Putamen (tissue), 1 donor: ENCODE measurements around the gene ANO2.
"Not testable (repeated sequence)": the region's sequence is repeated elsewhere in the genome, so short reads cannot be mapped to it uniquely, and the experiment has no call there.

ENCODE experiments used
- DNase-seq: peaks from one replicate; pipeline ENCODE4 v3.0.0-alpha.2; 2016; ENCODE audit warnings: low spot score

Gene ANO2

DNA sequence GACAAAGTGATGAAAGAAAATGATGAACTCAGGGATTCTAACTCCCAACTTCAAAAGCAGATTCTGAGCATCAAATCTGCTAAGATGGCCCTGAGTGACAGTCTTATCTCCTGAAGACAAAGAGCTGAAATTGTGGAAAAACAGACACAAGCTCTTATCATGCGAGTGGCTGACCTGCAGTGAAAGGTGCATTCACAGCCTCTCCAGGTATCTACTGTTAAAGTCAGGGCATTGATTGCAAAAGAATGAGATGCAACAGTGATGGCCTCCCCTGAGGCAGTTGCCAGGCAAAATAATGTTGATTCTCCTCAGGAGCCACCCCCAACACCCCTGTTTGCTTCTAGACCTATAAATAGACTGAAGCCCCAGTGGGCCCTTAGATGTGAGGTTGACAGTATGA lies 126.2 kb downstream of the ANO2 start:
- DNase-seq, result not testable (repeated sequence)

DNA sequence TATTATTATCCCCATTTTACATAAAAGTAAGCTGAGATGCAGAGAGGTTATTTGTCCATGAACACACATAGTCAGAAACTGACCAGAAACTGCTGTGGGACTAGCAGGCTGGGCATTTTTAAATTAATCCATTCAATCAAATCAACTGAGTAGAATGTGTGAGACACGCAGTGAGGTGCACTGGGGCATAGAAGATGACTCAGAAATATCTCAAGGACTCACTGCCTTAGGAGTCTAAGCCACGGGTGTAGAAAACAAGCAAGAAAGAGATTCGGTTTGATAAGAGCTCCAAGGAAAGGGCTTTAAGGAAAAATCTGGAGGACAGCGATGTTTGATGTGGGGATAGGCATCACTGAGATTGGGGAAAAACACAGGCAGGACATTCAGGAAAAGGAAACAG lies 127.8 kb downstream of the ANO2 start:
- no peak for DNase-seq

DNA sequence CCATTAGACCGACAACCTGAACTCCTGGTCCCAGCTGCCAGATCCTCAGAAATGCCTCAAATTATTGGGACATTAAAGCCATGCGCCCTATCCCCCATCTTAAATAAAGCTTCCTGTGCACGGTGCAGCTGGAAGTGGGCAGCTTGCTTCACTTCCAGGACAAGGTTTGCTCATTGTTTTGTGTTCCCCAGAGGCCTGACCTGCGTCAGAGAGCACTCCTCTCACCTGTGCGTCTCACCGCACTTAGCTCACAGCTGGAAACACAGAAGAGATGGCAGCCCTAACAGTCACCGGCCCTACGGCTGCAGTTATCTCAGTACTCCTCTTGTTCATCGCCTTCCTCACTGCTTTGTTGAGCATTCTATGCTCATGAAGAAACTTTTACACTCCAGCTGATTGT lies 135.5 kb downstream of the ANO2 start:
- no peak for DNase-seq

DNA sequence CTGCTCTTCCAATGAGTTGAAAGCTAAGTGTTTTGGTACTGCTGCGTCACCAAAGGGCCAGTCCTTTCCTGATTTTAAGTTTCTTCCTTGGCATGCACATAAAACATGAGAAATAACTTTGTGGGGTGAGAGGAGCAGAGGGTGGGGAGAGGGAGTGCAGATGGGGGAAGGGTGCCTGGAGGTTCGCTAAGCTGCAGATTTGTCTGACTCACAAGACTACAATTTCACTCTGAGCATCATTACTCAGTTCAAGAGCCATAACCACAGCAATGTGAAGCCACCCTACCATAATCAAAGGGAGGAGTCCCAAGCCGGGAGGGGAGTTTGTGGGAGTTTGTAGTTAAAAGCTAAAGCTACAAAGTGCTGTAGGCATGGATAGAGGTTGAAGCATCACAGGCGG lies 136.1 kb downstream of the ANO2 start:
- DNase-seq, result no peak

DNA sequence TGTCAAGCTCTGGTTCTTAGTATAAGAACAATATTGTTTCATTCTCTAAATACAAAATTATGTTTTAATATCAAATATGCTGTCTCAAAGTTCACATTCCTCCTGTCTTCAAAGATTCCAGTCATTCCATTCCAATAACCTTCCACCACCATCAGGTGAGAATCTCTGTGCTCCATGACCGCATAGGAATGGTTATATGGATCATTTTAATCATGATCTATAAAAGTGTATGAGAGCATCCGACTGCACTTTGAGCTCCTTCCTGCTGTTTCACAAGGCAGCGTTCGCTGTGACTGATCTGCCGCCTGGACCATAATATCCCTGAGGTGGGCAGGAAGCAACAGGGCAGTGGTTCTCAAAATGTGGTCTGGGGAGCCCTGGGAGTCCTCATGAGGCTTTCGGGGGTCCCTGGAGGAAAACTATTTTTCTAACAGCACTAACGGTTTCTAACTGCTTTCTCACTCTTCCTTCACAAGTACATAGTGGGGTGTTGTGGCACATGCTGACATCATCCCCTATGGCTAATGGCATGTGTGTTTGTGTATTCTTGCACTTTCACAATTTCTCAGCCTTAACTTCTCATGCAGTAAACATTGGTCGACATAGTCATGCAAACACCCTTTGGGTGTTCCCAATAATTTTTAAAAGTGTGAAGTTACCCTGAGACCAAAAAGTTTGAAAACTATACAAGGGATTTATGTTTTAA lies 137.4 kb downstream of the ANO2 start:
- no peak for DNase-seq

DNA sequence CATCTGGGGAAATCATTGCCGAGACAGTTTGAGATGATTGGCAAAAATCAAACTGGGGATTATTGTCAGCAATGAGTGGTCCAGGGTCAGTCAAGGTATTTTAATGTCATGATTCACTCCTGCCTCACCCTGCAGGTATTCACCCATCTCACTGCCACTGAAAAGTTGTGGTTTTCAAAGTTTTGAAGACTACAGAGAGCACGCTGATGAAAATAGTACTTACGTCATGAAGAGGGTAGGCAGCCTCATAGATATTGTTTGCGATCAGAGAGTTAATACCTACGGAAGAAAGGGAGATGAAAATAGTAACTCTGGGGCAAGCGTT lies 138.0 kb downstream of the ANO2 start:
- DNase-seq, result no peak

DNA sequence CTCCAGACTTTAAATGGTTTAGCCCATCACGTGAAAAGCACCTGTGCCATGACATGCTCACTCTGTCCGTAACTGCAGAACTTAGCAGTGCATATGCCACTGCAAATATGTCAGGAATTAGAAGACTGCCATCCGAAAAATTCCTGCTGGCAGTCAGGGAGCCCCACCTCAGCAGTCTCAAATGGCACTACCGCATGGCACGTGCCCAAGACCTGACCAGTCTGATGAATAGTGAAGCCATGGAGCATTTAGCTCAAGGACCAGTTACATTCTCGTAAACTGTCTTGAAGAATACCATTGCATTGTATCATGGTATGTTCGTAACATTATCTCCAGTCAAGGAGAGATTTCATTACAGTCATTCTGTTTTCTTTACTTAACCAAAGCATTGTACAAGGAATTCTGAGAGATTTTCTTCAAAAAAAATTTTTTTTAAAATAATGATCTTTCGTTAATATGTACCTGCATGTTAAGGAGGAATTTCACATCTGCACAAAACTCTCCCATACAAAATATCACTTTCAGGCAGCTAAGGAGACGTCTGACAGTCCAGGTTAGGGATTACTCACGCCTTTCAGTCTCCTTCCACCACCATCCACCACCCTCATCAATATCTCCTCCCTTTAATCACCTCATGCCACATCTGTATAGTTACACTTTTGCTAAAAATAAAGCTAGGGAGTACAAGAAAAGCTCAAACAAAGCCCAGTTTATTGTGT lies 138.5 kb downstream of the ANO2 start:
- no peak for DNase-seq

DNA sequence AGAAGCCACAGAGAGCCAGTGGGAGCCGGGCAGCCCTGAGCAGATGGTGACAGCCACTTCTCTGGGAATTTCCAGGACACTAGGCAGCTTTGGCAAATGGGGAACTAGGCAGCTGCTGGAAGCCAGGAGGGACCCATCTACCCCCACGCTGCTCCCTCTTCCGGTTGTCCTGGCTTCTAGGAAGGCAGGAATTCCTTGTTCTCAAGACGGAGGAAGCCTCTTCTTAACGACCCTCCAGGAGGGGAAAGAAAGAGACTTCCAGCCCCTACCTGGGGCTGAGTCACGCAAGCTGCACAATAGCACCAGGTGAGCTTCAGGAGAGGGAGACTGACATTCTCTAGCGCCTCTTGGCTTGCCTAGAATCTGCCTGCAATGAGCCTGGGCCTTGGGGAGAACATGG lies 141.5 kb downstream of the ANO2 start:
- DNase-seq, result no peak

DNA sequence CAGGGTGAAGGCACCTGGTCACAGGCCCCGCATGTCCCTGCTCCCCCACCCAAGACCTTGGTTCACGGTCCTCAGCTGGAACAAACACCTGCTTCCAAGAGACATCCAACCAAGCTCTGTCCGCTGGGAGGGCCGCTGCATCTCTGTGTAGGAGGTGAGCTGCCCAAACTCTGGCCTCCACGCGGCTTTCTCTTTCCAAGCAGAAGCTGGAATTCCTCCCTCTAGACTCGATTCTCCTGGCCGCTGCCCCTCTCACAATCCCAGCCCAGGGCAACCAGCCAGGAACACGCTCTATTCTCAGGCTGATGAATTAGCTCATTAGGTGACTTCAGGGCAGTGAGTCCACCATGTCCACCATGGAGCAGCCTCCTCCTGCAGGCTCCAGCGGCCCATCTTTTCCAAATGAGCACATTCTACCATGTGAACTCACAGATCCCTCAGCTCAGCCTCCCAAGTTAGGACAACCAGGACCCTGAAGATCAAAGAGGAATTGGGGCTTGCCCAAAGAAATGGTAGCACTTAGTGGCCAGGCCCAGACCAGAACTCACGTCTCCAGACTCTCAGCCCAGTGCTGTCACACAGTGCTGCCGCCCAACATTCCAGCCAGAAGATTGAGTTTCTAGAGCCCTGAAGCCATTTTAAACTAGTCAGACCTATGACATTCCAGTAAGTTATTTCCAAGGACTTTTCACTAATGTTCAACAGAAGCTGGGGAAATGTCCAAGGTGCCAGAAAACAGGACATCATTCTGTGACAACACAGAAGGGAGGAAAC lies 146.6 kb downstream of the ANO2 start:
- no peak for DNase-seq

DNA sequence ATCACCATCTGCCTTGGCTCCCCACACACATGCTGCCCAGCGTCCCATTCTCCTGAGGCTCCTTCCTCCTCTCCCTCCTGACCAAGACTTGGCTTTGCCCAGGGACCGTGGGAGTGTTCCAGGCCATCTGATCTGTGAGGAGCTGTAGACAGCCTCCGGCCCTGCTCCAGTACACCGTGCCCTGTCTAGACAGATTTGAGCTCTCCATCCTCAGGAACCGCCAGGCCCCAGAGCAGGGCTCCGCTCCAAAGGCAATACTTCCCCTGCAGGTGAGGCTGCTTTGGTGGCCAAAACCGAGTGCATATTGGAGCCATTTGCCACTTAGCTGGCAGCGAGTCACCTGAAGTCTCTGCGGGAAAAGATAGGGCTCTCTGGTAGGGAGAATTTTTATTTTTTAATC lies 147.4 kb downstream of the ANO2 start:
- DNase-seq, result no peak

DNA sequence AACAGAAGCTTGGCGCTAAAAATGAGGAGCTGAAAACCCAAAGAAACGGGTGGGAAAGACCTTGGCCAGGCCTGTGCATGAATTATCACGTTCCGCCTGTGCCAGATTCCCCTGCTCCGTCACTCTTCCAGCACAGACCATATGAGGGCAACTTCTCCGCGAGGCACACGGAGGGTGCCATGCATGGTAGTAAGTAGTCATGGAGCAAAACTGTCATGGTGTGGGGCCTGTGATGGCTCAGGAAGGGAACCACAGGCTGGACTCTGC lies 148.2 kb downstream of the ANO2 start:
- DNase-seq, result no peak

DNA sequence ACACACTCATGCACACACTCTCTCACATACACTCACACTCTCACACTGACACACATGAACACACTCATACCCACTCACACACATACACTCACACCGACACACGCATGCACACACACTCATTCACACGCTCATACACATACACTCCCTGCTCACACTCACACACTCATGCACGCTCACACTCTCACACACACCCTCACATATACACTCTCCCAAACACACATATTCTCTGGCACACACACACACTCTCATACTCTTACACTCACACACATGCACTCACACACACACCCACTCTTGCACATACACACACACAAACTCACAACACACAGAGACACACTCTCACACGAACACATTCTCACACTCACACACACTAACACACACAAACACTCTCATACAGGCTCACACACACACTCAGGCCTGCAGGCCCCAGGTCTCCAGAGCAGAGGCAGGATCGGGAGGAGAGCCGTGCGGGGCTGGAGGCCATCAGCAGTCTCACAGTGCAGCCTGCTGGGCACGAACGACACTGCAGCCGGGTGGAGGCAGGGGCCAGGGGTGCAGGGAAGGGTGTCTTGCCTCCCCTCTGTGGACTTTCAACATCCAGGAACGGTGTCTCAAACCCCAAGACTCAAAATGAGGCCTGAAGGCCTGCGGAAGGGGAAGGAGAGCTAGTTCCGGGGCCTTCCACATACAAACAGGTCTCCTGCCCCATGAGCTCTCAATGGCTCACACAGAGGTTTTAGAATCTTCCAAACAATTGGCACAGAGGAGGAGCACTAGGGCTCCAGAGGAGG lies 148.7 kb downstream of the ANO2 start:
- DNase-seq, result no peak

DNA sequence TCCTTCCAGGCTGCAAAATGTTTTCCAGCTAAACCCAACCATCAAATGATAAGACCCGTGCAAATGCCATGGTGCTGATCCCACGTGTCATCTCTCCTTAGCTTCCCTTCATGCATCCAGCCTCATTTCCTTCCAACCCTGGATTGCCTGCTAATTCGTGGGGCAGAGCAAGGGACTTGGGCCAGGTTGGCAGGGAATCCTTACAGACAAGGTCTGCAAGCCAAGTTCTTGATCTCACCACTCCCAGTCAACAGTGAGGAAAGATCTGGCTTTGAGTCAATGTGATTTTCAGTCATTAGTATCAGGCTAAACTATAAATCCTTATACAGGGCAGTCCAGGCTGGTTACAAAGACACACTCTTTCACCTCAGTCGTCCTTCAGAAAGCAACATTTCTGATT lies 150.9 kb downstream of the ANO2 start:
- no peak for DNase-seq

DNA sequence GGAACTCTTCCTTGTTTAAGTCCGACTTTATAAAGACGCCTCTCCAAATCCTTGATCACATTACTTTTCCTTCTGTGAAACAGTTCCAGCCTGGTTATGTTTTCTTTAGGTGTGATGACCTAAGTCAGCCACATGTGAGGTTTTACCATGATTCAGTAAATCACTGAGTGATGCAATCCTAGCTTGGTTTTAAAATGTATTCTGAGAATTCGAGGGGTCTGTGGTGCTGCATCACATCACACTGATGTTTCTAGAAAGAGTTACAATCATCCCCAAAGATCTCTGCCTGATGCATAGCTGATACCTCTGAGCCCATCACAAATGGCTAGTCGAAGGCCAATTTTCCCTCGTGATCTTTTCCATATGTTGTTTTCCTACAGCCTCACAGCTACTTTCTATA lies 152.7 kb downstream of the ANO2 start:
- no peak for DNase-seq

DNA sequence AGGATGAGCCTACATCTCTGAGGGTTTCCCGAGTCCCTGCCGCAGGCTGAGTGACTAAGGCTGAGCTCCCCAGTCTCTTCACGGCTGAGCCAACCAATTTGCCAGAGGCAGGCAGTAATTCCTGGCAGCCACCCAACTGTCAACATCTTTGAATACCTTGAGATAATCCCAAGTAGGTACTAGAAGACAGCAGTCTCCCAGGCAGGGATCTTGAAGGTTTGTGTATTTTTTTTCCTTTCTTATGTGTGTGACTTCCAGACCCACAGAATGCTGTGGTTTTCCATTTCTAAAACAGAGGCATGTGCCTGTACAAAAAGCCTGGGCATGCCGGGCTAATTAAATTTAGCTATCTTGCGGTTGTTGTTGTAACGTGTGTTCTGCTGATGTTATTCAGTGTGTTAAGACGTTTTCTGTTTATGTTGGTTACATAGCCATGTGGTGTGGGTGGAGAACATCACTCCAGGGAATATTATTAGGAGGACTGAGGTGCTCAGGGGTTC lies 155.5 kb downstream of the ANO2 start:
- DNase-seq, result no peak

DNA sequence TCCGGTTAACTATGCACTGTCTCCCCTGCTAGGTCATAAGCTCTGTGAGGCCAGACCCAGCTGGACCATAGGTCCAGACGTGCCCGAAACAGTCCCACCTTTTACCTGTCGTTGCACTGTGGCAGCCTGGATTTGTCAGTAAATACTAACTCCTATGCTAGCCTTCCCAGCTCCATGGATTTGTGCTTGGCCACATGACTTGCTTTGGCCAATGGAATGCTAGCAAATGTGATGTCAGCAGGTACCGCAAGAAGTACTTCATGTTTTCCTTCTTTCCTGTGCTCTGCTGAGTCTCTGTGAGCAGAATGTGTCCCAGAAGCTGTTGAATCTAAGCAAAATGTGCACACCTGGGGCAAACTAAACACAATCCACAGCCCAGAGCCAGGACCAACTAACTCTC lies 157.2 kb downstream of the ANO2 start:
- DNase-seq, result no peak

DNA sequence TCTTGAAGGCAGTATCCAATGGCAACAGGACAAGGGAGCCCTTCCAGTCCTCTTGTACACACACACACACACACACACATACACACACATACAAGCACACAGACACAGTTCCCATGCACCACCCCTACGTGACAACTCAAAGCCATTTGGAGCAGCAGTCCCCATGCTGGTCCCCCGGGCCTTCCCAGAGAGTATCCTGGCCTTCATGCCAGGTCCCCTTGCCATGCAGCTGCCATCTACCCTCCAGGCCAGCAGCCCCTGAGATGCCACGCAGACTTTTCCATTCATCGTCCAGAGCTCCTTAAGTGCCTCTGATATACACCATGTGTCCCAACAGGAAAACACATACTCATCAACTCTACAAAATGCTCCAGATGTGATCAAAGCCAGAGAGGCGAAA lies 159.5 kb downstream of the ANO2 start:
- no peak for DNase-seq

DNA sequence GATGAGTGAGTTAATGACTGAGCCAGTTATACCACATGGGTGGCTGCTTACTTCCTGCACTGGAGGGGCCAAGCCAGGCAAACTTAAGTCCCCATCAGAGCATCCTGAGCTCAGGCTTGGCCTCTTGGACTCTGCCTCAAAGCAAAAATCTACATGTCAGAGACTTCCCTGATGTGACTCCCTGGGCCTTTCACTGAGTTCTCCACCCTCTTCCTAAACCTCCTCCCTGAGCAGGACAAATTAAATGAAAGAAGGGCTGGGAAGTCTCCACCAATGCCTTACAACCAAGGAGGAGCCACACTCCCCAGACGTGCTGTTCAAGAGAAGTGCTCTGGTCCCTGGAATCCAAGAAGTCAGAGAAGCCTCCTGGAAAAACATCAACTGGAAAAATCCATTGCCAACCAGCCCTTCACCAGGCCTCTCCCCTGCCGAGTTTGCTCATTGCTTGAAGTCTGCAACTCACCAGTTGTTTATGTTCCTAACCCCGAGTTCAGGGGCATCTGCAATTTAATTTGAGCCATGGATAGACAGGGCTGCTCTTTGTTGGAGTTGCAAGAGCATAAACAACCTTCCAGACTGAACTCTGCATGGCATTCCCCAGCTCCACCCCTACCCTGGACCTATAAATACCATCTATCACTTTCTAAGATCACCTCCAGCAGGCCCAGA lies 160.5 kb downstream of the ANO2 start:
- no peak for DNase-seq

DNA sequence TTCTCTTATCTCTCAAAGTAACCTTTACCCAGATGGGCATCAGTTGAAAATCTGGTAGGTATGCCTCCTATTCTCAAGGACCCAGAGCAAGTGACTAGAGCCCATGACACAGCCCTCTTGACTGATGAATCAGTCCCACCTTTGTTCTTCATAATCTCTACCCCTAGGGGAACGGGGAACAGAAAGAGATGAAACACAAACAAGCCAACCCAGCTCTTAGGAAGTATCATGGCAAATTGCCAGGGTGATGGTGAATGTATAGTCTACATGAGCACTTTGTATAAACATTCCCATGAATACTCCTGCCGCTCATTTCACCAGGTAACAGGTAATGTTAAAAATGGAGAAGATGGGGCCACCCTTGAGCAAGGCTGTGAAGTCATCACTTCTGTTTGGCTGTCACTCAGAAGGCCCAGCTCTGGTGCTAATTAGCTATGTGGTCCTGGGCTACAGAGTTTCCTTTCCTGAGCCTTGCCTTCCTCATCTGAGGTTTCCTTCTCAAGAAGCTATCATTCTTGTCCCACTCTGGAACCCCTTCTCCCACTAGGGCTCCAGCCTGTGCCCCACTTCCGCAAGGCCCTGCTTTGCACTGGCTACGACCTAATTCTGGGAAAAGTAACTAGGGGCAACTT lies 161.7 kb downstream of the ANO2 start:
- DNase-seq, result no peak

DNA sequence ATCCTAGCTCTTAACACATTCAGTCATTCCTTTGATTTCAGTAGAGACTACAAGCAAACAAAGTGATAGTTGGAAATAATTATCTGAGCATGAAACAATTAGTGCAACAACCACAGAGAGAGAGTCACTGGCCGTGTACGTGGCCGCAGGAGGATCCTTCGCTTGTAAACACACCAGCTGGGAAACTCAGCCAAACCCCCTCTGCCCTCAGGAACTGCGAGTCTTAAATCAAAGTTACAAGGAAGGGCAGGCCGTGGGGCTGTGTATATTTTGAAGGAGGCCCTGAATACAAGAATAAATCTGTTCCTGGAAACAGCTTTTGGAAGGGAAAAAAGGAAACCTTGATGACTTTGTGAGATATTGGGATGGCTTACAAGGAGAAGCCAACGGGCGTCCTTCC lies 164.5 kb downstream of the ANO2 start:
- no peak for DNase-seq

DNA sequence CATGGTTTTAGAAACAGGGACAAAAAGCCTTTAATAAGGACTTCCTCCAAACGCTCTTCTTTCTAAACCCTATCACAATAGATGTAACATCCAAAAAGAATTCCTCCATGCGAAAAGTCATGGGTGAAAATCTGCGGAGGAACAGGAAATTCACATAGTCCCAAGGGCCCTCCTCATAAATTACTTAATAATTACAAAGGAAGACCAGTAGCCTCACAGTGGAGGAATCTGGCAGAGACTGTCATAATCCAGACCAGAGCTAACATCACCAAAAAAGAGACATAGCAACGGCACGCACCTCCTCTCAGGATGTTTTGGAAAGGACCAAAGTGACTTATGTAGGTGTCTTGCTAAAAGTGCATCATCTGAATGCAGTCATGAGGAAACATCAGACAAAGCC lies 165.7 kb downstream of the ANO2 start:
- no peak for DNase-seq

DNA sequence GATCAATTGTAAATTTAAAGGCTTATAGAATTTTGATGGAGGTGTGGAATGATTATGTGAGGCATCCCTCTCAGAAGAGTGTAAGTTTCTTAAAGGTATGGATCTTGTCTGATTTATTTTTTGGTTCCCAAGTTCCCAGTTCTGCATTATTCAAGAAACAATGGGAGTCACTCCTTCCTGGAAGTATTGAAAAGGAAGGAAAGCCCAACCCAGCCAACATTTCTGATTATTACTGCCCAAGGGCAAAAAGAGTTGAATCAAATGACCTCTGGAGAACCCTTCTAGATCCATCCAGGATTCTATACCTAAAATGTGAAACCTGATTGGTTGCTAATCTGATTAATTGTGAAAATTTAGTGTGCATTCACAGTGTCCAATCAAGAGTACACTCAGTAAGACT lies 166.2 kb downstream of the ANO2 start:
- no peak for DNase-seq
